Measurements from ENCODE around the gene DPEP2NB.

The DPEP2NB gene

GRCh38 chr16:67987460-67988160 lies 28.1 kb downstream of the DPEP2NB start (continued):
- TF ChIP-seq ZNF426 (tag by site-specific recombination; IDR thresholded peaks at IDR 0.05) (no peak), ZFHX2 (tag by site-specific recombination; conservative IDR thresholded peaks at IDR 0.05) (no peak), ZFP3 (tag by site-specific recombination; IDR thresholded peaks at IDR 0.05; ENCODE audit: low read depth) (no peak), REST (tag by site-specific recombination; IDR thresholded peaks at IDR 0.05) (no peak)
- TF ChIP-seq, protein P1, sequence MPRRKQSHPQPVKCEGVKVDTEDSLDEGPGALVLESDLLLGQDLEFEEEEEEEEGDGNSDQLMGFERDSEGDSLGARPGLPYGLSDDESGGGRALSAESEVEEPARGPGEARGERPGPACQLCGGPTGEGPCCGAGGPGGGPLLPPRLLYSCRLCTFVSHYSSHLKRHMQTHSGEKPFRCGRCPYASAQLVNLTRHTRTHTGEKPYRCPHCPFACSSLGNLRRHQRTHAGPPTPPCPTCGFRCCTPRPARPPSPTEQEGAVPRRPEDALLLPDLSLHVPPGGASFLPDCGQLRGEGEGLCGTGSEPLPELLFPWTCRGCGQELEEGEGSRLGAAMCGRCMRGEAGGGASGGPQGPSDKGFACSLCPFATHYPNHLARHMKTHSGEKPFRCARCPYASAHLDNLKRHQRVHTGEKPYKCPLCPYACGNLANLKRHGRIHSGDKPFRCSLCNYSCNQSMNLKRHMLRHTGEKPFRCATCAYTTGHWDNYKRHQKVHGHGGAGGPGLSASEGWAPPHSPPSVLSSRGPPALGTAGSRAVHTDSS (tag by site-specific recombination; IDR thresholded peaks at IDR 0.05) = no peak

DNA sequence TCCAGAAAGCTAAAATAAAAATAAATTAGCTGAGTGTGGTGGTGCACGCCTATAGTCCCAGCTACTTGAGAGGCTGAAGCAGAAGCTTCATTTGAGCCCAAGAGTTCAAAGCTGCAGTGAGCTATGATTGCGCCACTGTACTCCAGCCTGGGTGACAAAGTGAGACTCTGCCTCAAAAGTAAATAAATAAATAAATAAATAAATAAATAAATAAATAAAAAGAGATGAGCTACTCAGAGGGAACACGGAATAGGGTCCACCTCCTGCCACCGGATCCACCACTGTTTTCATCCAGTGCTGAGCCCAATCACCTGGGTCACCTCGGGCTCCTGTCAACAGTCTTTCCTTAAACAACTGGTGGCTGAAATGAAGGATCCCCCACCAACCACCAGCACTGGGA lies 28.8 kb downstream of the DPEP2NB start:
- Histone ChIP-seq H3K9me3 (ENCODE audit: control insufficient read depth, insufficient read depth, low read depth, low read length) (no peaks in the 10 kb centered on the region), H3K4me3 (ENCODE audit: low read depth, low read length) (no peak overlapping the region), H3K36me3 (ENCODE audit: control insufficient read depth in 2 of 2, insufficient read depth in 1 of 2, low read length in 2 of 2) (no peaks in the 10 kb centered on the region), H3K27ac (ENCODE audit: extremely low read depth, low read depth, low read length) (no peak overlapping the region), H3K4me1 (ENCODE audit: control insufficient read depth, insufficient read depth, low read length) (no peaks in the 10 kb centered on the region)
- ChIA-PET POLR2A (interaction anchor here (0.8 kb wide), 1 partner anchor 20 kb away, joined by 3 read pairs; no protein-coding TSS in a partner anchor), CTCF (interaction anchor here (1.3 kb wide), 1 partner anchor 58 kb away, joined by 4 read pairs; no protein-coding TSS in a partner anchor)
- TF ChIP-seq GLI4 (tag by site-specific recombination; IDR thresholded peaks at IDR 0.05) = no peak
- peak; percentile 72 for TF ChIP-seq ZNF426 (tag by site-specific recombination; IDR thresholded peaks at IDR 0.05)
- TF ChIP-seq ZNF394 (tag by site-specific recombination; IDR thresholded peaks at IDR 0.05; ENCODE audit: borderline replicate concordance) = peak; percentile 91
- TF ChIP-seq ZNF623 (tag by site-specific recombination; IDR thresholded peaks at IDR 0.05) = peak; percentile 71
- peak; percentile 59 for TF ChIP-seq ZBTB8A (tag by site-specific recombination; IDR thresholded peaks at IDR 0.05)
- TF ChIP-seq ZNF433 (tag by site-specific recombination; IDR thresholded peaks at IDR 0.05; ENCODE audit: low read depth) = peak; percentile 39; the same call in 1 of the 2 replicates
- TF ChIP-seq ZNF202 (tag by site-specific recombination; IDR thresholded peaks at IDR 0.05; ENCODE audit: borderline replicate concordance) = 0 out of 2 replicates have a peak, but pooled peaks have one; percentile 22
- TF ChIP-seq ZNF791 (tag by site-specific recombination; IDR thresholded peaks at IDR 0.05) = 0 out of 2 replicates have a peak, but pooled peaks have one; percentile 45
- peak; percentile 77 for TF ChIP-seq ZNF555 (tag by site-specific recombination; conservative IDR thresholded peaks at IDR 0.05)
- peak; percentile 70; the same call in 1 of the 2 replicates for TF ChIP-seq ZNF560 (tag by site-specific recombination; IDR thresholded peaks at IDR 0.05; ENCODE audit: borderline replicate concordance)
- no peak for TF ChIP-seq ZNF23 (tag by site-specific recombination; IDR thresholded peaks at IDR 0.05; ENCODE audit: borderline replicate concordance)
- TF ChIP-seq, protein P2, sequence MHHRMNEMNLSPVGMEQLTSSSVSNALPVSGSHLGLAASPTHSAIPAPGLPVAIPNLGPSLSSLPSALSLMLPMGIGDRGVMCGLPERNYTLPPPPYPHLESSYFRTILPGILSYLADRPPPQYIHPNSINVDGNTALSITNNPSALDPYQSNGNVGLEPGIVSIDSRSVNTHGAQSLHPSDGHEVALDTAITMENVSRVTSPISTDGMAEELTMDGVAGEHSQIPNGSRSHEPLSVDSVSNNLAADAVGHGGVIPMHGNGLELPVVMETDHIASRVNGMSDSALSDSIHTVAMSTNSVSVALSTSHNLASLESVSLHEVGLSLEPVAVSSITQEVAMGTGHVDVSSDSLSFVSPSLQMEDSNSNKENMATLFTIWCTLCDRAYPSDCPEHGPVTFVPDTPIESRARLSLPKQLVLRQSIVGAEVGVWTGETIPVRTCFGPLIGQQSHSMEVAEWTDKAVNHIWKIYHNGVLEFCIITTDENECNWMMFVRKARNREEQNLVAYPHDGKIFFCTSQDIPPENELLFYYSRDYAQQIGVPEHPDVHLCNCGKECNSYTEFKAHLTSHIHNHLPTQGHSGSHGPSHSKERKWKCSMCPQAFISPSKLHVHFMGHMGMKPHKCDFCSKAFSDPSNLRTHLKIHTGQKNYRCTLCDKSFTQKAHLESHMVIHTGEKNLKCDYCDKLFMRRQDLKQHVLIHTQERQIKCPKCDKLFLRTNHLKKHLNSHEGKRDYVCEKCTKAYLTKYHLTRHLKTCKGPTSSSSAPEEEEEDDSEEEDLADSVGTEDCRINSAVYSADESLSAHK (tag by site-specific recombination; IDR thresholded peaks at IDR 0.05) = peak; percentile 31; the same call in 1 of the 2 replicates
- TF ChIP-seq GFI1B (tag by site-specific recombination; IDR thresholded peaks at IDR 0.05) = 0 out of 2 replicates have a peak, but pooled peaks have one; percentile 20
- peak; percentile 44; the same call in 1 of the 2 replicates for TF ChIP-seq ZNF292 (tag by site-specific recombination; IDR thresholded peaks at IDR 0.05; ENCODE audit: borderline replicate concordance, low read depth)
- no peak for TF ChIP-seq ZNF792 (tag by site-specific recombination; IDR thresholded peaks at IDR 0.05)
- TF ChIP-seq REST (tag by site-specific recombination; IDR thresholded peaks at IDR 0.05) = peak; percentile 52; the same call in 1 of the 2 replicates
- TF ChIP-seq ZNF266 (tag by site-specific recombination; IDR thresholded peaks at IDR 0.05; ENCODE audit: low read depth) = peak; percentile 67
- no peak for TF ChIP-seq ZNF571 (tag by site-specific recombination; IDR thresholded peaks at IDR 0.05)
- peak; percentile 69; the same call in 1 of the 2 replicates for TF ChIP-seq ZNF664 (tag by site-specific recombination; IDR thresholded peaks at IDR 0.05)

All from HEK293 (cell line).